HG02759 (cell line): Measurements from ENCODE around the gene ESRRG.

Experiments
- ATAC-seq: cut with Tn5 transposase; IDR thresholded peaks from one replicate; pipeline ENCODE4 v1.9.1; 2021; ENCODE audit warnings: mild to moderate bottlenecking, moderate library complexity; ENCODE audit not compliant: unreplicated experiment

Gene ESRRG

GRCh38 chr1:216723274-216723780, at the start of gene ESRRG:
Gene ESRRG, minus strand, starts transcription at chr1:216723429. Its CDS starts 130 bp downstream, at chr1:216723299.
- ATAC-seq: no peak

GRCh38 chr1:216771922-216772321, 48.7 kb upstream of the ESRRG start:
- no peak for ATAC-seq

- ATAC-seq: no peak
Measured at GRCh38 chr1:216766633-216767327, 43.6 kb upstream of the ESRRG start.

GRCh38 chr1:216765346-216766300, 42.4 kb upstream of the ESRRG start:
- ATAC-seq: no peak

GRCh38 chr1:216758161-216758560, 34.9 kb upstream of the ESRRG start:
- no peak for ATAC-seq

- ATAC-seq: no peak
Measured at GRCh38 chr1:216757110-216757509, 33.9 kb upstream of the ESRRG start.

GRCh38 chr1:216750961-216751360, 27.7 kb upstream of the ESRRG start:
- ATAC-seq: no peak

- ATAC-seq: peak; percentile 69
Measured at GRCh38 chr1:216750031-216750627, 26.9 kb upstream of the ESRRG start.

- ATAC-seq: no peak
Measured at GRCh38 chr1:216749232-216749631, 26.0 kb upstream of the ESRRG start.

GRCh38 chr1:216742625-216743024, 19.4 kb upstream of the ESRRG start:
- no peak for ATAC-seq

- no peak for ATAC-seq
Measured at GRCh38 chr1:216740331-216740730, 17.1 kb upstream of the ESRRG start.

GRCh38 chr1:216739793-216740192, 16.6 kb upstream of the ESRRG start:
- no peak for ATAC-seq

GRCh38 chr1:216732121-216732520, 8.9 kb upstream of the ESRRG start:
- ATAC-seq: no peak

GRCh38 chr1:216731562-216731961, 8.3 kb upstream of the ESRRG start:
- ATAC-seq: no peak

- no peak for ATAC-seq
Measured at GRCh38 chr1:216726435-216726834, 3.2 kb upstream of the ESRRG start.

GRCh38 chr1:216722821-216723220, 408 bp downstream of the ESRRG start:
- no peak for ATAC-seq

GRCh38 chr1:216721863-216722262, 1.4 kb downstream of the ESRRG start:
- no peak for ATAC-seq

- ATAC-seq: no peak
Measured at GRCh38 chr1:216721062-216721461, 2.2 kb downstream of the ESRRG start.

GRCh38 chr1:216711712-216712111, 11.5 kb downstream of the ESRRG start:
- no peak for ATAC-seq

GRCh38 chr1:216710598-216711333, 12.5 kb downstream of the ESRRG start:
- ATAC-seq: no peak

GRCh38 chr1:216710055-216710454, 13.2 kb downstream of the ESRRG start:
- no peak for ATAC-seq
